SU-DHL-6 (cell line): ENCODE results near the gene FOSL2.

ENCODE experiments used
- H2AFZ ChIP-seq: fragments of 200-600 bp; sonication (generic); 2 replicates; pipeline ENCODE4 v1.6.1; 2014; ENCODE audit warnings: low read depth, mild to moderate bottlenecking, moderate library complexity, mixed read lengths, antibody characterized with exemption, low read length; ENCODE audit not compliant: severe bottlenecking
- H3F3A ChIP-seq: fragments of 200-600 bp; shearing (Covaris generic); 2 replicates; pipeline ENCODE4 v1.6.0; 2016; ENCODE audit warnings: antibody characterized with exemption, mild to moderate bottlenecking; ENCODE audit not compliant: insufficient read depth
- H3K27ac ChIP-seq: fragments of 200-600 bp; sonication (generic); 2 replicates; pipeline ENCODE4 v1.5.1; 2016; ENCODE audit warnings: low read depth, mild to moderate bottlenecking, low read length, moderate library complexity, mixed read lengths
- H3K27me3 ChIP-seq: fragments of 200-600 bp; sonication (generic), shearing (Covaris generic); 2 replicates; pipeline ENCODE4 v1.6.0; 2014; ENCODE audit warnings: mild to moderate bottlenecking, low read length
- H3K36me3 ChIP-seq: fragments of 200-600 bp; sonication (generic); 2 replicates; pipeline ENCODE4 v1.6.1; 2014; ENCODE audit warnings: mild to moderate bottlenecking, low read length, mixed read lengths
- H3K4me2 ChIP-seq: fragments of 300-600, 200-600 bp; shearing (Covaris generic), sonication (generic); 2 replicates; pipeline ENCODE4 v1.6.0; 2014; ENCODE audit warnings: low read length, low read depth, mild to moderate bottlenecking; ENCODE audit not compliant: poor library complexity, severe bottlenecking
- H3K4me3 ChIP-seq: fragments of 200-600 bp; sonication (generic); 2 replicates; pipeline ENCODE4 v1.5.1; 2014; ENCODE audit warnings: antibody characterized with exemption, low read length, mild to moderate bottlenecking, mixed read lengths; ENCODE audit not compliant: insufficient read depth, poor library complexity, severe bottlenecking
- H3K79me2 ChIP-seq: fragments of 200-600 bp; sonication (generic); 2 replicates; pipeline ENCODE4 v1.6.1; 2014; ENCODE audit warnings: mild to moderate bottlenecking, low read length, moderate library complexity; ENCODE audit not compliant: insufficient read depth
- H3K9ac ChIP-seq: fragments of 200-600 bp; sonication (generic); 2 replicates; pipeline ENCODE4 v1.7.0; 2014; ENCODE audit warnings: mild to moderate bottlenecking, low read length
- H3K9me2 ChIP-seq: fragments of 200-600 bp; sonication (generic); replicated peaks from 2 replicates; pipeline ENCODE4 v1.6.1; 2014; ENCODE audit warnings: low read length; ENCODE audit not compliant: insufficient read depth
- H3K9me3 ChIP-seq: fragments of 200-600 bp; sonication (generic); 2 replicates; pipeline ENCODE4 v1.6.1; 2014; ENCODE audit warnings: low read length, mixed read lengths; ENCODE audit not compliant: insufficient read depth
- H4K20me1 ChIP-seq: fragments of 200-600 bp; sonication (generic); 2 replicates; pipeline ENCODE4 v1.6.1; 2014; ENCODE audit warnings: low read depth, mild to moderate bottlenecking, antibody characterized with exemption, low read length, moderate library complexity, mixed read lengths
- EZH2phosphoT487 ChIP-seq: fragments of 200-600 bp; sonication (generic), shearing (Covaris generic); conservative IDR thresholded peaks from 2 replicates; pipeline ENCODE4 v1.6.1; 2018; ENCODE audit warnings: mild to moderate bottlenecking, antibody characterized with exemption, low read length, moderate library complexity, mixed read lengths
- TF ChIP-seq, protein P1 (sequence below): fragments of 200-600 bp; sonication (generic); IDR thresholded peaks from one replicate; pipeline ENCODE4 v1.5.1; 2017; ENCODE audit warnings: antibody characterized with exemption, mild to moderate bottlenecking, low read length, moderate library complexity; ENCODE audit not compliant: insufficient read depth, poor library complexity, severe bottlenecking

The FOSL2 gene

DNA sequence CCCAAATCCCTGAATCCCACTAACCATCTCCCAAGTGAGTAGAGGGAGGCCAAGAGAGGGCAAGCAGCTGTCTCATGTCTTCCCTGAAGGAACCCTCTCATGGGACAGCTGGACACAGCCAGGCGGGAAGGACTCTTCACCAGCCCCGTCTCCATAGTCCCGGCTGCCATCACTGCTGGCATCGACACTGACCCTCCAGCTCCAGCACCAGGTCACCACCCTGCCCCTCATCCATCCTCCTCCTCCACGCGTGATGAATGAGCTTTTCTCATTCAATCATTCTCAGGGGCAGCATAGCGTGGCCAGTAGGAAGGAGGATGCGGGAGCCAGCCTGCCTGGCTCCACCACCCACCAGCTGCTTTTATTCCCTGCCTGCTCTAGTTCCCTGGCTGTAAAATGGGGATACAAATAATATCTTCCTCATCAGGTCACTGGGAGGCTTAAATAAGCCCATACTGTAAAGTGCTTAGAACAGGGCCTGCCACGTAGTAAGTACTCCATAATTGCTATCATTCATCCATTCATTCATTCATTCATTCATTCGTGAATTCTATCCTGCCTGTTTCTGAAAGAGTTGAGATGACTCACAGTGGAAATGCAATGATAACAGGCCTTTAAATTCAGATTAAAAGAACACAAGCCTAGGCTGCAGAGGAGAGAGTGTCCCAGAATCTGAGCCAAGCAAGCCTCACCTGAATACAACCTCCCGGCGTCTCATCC, 30.5 kb upstream of the FOSL2 start:
- no peaks in the 10 kb centered on the region for H3K9me3 ChIP-seq
- H3F3A ChIP-seq: no peaks in the 10 kb centered on the region
- H3K27me3 ChIP-seq: no peaks in the 10 kb centered on the region
- H2AFZ ChIP-seq: no peak overlapping the region
- no peak overlapping the region for H3K9ac ChIP-seq
- no peaks in the 10 kb centered on the region for H3K9me2 ChIP-seq
- no peaks in the 10 kb centered on the region for H3K36me3 ChIP-seq
- no peaks in the 10 kb centered on the region for H3K79me2 ChIP-seq
- no peaks in the 10 kb centered on the region for H4K20me1 ChIP-seq
- no peak overlapping the region for H3K27ac ChIP-seq
- H3K4me3 ChIP-seq: no peak overlapping the region
- no peak for TF ChIP-seq EZH2phosphoT487
- TF ChIP-seq, protein P1, sequence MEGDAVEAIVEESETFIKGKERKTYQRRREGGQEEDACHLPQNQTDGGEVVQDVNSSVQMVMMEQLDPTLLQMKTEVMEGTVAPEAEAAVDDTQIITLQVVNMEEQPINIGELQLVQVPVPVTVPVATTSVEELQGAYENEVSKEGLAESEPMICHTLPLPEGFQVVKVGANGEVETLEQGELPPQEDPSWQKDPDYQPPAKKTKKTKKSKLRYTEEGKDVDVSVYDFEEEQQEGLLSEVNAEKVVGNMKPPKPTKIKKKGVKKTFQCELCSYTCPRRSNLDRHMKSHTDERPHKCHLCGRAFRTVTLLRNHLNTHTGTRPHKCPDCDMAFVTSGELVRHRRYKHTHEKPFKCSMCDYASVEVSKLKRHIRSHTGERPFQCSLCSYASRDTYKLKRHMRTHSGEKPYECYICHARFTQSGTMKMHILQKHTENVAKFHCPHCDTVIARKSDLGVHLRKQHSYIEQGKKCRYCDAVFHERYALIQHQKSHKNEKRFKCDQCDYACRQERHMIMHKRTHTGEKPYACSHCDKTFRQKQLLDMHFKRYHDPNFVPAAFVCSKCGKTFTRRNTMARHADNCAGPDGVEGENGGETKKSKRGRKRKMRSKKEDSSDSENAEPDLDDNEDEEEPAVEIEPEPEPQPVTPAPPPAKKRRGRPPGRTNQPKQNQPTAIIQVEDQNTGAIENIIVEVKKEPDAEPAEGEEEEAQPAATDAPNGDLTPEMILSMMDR: no peak
- H3K4me2 ChIP-seq: no peak overlapping the region

DNA sequence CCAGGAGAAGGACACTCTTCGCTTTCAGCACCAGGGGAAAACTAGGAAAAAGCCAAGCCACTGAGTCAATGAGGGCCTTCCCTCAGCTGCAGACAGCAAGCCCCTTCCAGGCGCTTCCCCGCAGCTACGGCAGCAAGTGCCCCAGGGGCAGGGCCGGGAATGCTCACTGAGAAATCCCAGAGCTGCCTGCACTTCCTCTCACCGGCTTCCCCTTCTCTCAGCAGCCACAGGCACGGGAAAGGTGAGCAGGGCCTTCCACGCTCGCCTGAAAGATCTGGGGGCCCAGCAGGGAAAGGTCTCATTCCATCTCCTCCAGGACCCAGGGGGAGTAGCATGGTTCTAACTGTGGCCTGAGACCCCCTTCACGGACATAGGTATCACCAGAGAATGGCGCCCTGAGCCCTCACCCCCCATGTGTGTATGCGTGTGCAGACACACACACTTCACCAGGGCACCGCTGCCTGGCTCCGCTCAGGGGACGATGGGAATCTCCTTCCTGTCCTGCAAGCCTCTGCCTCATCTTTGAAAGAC, 29.6 kb upstream of the FOSL2 start:
- TF ChIP-seq, protein P1: no peak
- no peak for TF ChIP-seq EZH2phosphoT487
- Histone ChIP-seq H3K9ac (no peak overlapping the region), H3K4me3 (no peak overlapping the region)

DNA sequence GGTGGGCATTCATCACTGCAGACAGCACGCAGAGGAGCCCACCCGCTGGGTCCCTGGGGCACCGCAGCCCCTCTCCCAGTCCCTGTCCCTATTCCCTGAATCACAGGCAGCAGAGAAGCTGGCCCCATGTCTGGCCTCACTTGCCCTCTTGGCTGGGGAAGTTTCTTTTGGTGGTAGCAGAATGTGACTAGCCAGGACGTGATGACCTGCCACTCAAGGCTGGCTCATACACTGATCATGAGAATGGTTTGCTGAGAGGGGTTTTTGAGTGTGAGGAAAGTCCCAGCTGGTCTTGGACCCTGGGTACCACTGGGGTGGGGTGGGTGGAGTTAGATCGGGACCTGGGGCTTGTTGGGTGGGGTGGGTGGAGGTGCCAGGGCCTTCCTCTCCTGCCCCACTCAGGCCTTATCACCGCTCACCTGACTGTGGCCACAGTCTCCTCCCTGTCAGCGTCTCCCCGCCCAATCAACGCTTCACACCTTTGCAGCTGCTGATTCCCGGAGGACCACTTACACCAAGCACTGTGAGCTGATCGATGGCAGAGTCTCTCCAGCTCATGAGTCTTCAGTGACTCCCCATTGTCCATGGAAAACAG, 28.9 kb upstream of the FOSL2 start:
- Histone ChIP-seq H3K9me2 (no peaks in the 10 kb centered on the region), H2AFZ (no peak overlapping the region), H3K27me3 (no peaks in the 10 kb centered on the region), H3K4me2 (no peak overlapping the region), H3K4me3 (no peak overlapping the region), H3K36me3 (no peaks in the 10 kb centered on the region), H3K79me2 (no peaks in the 10 kb centered on the region), H3K9me3 (no peaks in the 10 kb centered on the region), H3K9ac (no peak overlapping the region), H3K27ac (no peak overlapping the region), H3F3A (no peaks in the 10 kb centered on the region), H4K20me1 (no peaks in the 10 kb centered on the region)
- TF ChIP-seq EZH2phosphoT487: no peak
- TF ChIP-seq, protein P1: no peak

More for the DNA sequence above, 29.6 kb upstream of the FOSL2 start:
- Histone ChIP-seq H3K79me2 (no peaks in the 10 kb centered on the region), H3K4me2 (no peak overlapping the region), H3K36me3 (no peaks in the 10 kb centered on the region), H4K20me1 (no peaks in the 10 kb centered on the region), H3K27ac (no peak overlapping the region), H3K27me3 (no peaks in the 10 kb centered on the region), H3K9me3 (no peaks in the 10 kb centered on the region), H3K9me2 (no peaks in the 10 kb centered on the region), H2AFZ (no peak overlapping the region), H3F3A (no peaks in the 10 kb centered on the region)
